ENCODE results near the gene CHST9.

The CHST9 gene

GRCh38 chr18:27009293-27009692 lies 175.8 kb downstream of the CHST9 start:
- Histone ChIP-seq H3K4me1 (ENCODE audit: insufficient read depth, low read length) (no peaks in the 10 kb centered on the region), H3K27me3 (ENCODE audit: insufficient read depth, low read length, poor library complexity) (no peaks in the 10 kb centered on the region), H3K27ac (ENCODE audit: low read length) (no peak overlapping the region), H3K9me3 (ENCODE audit: insufficient read depth, low read length, severe bottlenecking) (no peaks in the 10 kb centered on the region), H3K36me3 (ENCODE audit: insufficient read depth, low read length) (no peaks in the 10 kb centered on the region), H3K9ac (ENCODE audit: low read depth, low read length) (no peak overlapping the region), H4K20me1 (ENCODE audit: insufficient read depth, low read length) (no peaks in the 10 kb centered on the region), H3K4me3 (ENCODE audit: low read depth in 1 of 2, low read length in 2 of 2) (no peak overlapping the region), H3K79me2 (ENCODE audit: insufficient read depth, low read length) (no peaks in the 10 kb centered on the region), H3K4me2 (ENCODE audit: insufficient read depth, low read length) (no peak overlapping the region), H2AFZ (ENCODE audit: low read depth, low read length) (no peak overlapping the region)
- DNase-seq (no peak), ATAC-seq (ENCODE audit: insufficient read depth, low read depth) (no peak)
- TF ChIP-seq CTCF (IDR thresholded peaks at IDR 0.05; ENCODE audit: borderline replicate concordance, extremely low read depth, low read length, poor library complexity, severe bottlenecking) (no peak), EZH2 (IDR thresholded peaks at IDR 0.05; ENCODE audit: borderline replicate concordance, low read depth, low read length, severe bottlenecking) (no peak)

GRCh38 chr18:27008575-27008974 lies 176.5 kb downstream of the CHST9 start:
- Histone ChIP-seq H3K4me3 (ENCODE audit: low read depth in 1 of 2, low read length in 2 of 2) (no peak overlapping the region), H3K9me3 (ENCODE audit: insufficient read depth, low read length, severe bottlenecking) (no peaks in the 10 kb centered on the region), H3K27ac (ENCODE audit: low read length) (no peak overlapping the region), H3K4me2 (ENCODE audit: insufficient read depth, low read length) (no peak overlapping the region), H3K9ac (ENCODE audit: low read depth, low read length) (no peak overlapping the region), H3K27me3 (ENCODE audit: insufficient read depth, low read length, poor library complexity) (no peaks in the 10 kb centered on the region), H4K20me1 (ENCODE audit: insufficient read depth, low read length) (no peaks in the 10 kb centered on the region), H2AFZ (ENCODE audit: low read depth, low read length) (no peak overlapping the region), H3K4me1 (ENCODE audit: insufficient read depth, low read length) (no peaks in the 10 kb centered on the region), H3K79me2 (ENCODE audit: insufficient read depth, low read length) (no peaks in the 10 kb centered on the region), H3K36me3 (ENCODE audit: insufficient read depth, low read length) (no peaks in the 10 kb centered on the region)
- TF ChIP-seq CTCF (IDR thresholded peaks at IDR 0.05; ENCODE audit: borderline replicate concordance, extremely low read depth, low read length, poor library complexity, severe bottlenecking): no peak
- TF ChIP-seq EZH2 (IDR thresholded peaks at IDR 0.05; ENCODE audit: borderline replicate concordance, low read depth, low read length, severe bottlenecking): no peak
- no peak for DNase-seq
- no peak for ATAC-seq (ENCODE audit: insufficient read depth, low read depth)

GRCh38 chr18:27007880-27008279 lies 177.2 kb downstream of the CHST9 start:
- Histone ChIP-seq H3K9ac (ENCODE audit: low read depth, low read length) (no peak overlapping the region), H4K20me1 (ENCODE audit: insufficient read depth, low read length) (no peaks in the 10 kb centered on the region), H3K9me3 (ENCODE audit: insufficient read depth, low read length, severe bottlenecking) (no peaks in the 10 kb centered on the region), H3K27me3 (ENCODE audit: insufficient read depth, low read length, poor library complexity) (no peaks in the 10 kb centered on the region), H3K36me3 (ENCODE audit: insufficient read depth, low read length) (no peaks in the 10 kb centered on the region), H3K4me3 (ENCODE audit: low read depth in 1 of 2, low read length in 2 of 2) (no peak overlapping the region), H2AFZ (ENCODE audit: low read depth, low read length) (no peak overlapping the region), H3K4me2 (ENCODE audit: insufficient read depth, low read length) (no peak overlapping the region), H3K4me1 (ENCODE audit: insufficient read depth, low read length) (no peaks in the 10 kb centered on the region), H3K27ac (ENCODE audit: low read length) (no peak overlapping the region), H3K79me2 (ENCODE audit: insufficient read depth, low read length) (no peaks in the 10 kb centered on the region)
- ATAC-seq (ENCODE audit: insufficient read depth, low read depth) (peak; percentile 47; the same call in 1 of the 3 replicates), DNase-seq (no peak)
- TF ChIP-seq CTCF (IDR thresholded peaks at IDR 0.05; ENCODE audit: borderline replicate concordance, extremely low read depth, low read length, poor library complexity, severe bottlenecking) (no peak), EZH2 (IDR thresholded peaks at IDR 0.05; ENCODE audit: borderline replicate concordance, low read depth, low read length, severe bottlenecking) (no peak)

GRCh38 chr18:27005589-27005988 lies 179.5 kb downstream of the CHST9 start:
- no peaks in the 10 kb centered on the region for H4K20me1 ChIP-seq (ENCODE audit: insufficient read depth, low read length)

More at GRCh38 chr18:27005589-27005988, 179.5 kb downstream of the CHST9 start:
- Histone ChIP-seq H3K4me1 (ENCODE audit: insufficient read depth, low read length) (no peaks in the 10 kb centered on the region), H3K4me3 (ENCODE audit: low read depth in 1 of 2, low read length in 2 of 2) (no peak overlapping the region), H3K9ac (ENCODE audit: low read depth, low read length) (no peak overlapping the region), H3K27ac (ENCODE audit: low read length) (no peak overlapping the region), H3K4me2 (ENCODE audit: insufficient read depth, low read length) (no peak overlapping the region), H3K27me3 (ENCODE audit: insufficient read depth, low read length, poor library complexity) (no peaks in the 10 kb centered on the region), H3K36me3 (ENCODE audit: insufficient read depth, low read length) (no peaks in the 10 kb centered on the region), H2AFZ (ENCODE audit: low read depth, low read length) (no peak overlapping the region), H3K9me3 (ENCODE audit: insufficient read depth, low read length, severe bottlenecking) (no peaks in the 10 kb centered on the region), H3K79me2 (ENCODE audit: insufficient read depth, low read length) (no peaks in the 10 kb centered on the region)
- peak; percentile 81 for ATAC-seq (ENCODE audit: insufficient read depth, low read depth)
- peak; percentile 61 for TF ChIP-seq CTCF (IDR thresholded peaks at IDR 0.05; ENCODE audit: borderline replicate concordance, extremely low read depth, low read length, poor library complexity, severe bottlenecking)
- TF ChIP-seq EZH2 (IDR thresholded peaks at IDR 0.05; ENCODE audit: borderline replicate concordance, low read depth, low read length, severe bottlenecking): no peak
- DNase-seq: peak; percentile 24

Data from DND-41 (cell line).